Ishikawa (cell line): Measurements from ENCODE around the gene TCF21.

ENCODE experiments used
- CEBPB ChIP-seq: IDR thresholded peaks from 2 replicates; pipeline ENCODE4 v1.6.1; 2012
- CREB1 ChIP-seq: IDR thresholded peaks from 2 replicates; pipeline ENCODE4 v1.6.1; 2012; ENCODE audit warnings: low read depth
- EGR1 ChIP-seq: IDR thresholded peaks from 2 replicates; pipeline ENCODE4 v1.6.1; 2012
- EP300 ChIP-seq: IDR thresholded peaks from 2 replicates; pipeline ENCODE4 v1.6.1; 2012; ENCODE audit warnings: borderline replicate concordance
- FOXM1 ChIP-seq: IDR thresholded peaks from 2 replicates; pipeline ENCODE4 v1.6.1; 2012; ENCODE audit warnings: low read depth, borderline replicate concordance
- MAX ChIP-seq: IDR thresholded peaks from 2 replicates; pipeline ENCODE4 v1.6.1; 2012
- NFIC ChIP-seq: IDR thresholded peaks from 2 replicates; pipeline ENCODE4 v1.6.1; 2012
- RAD21 ChIP-seq: IDR thresholded peaks from 2 replicates; pipeline ENCODE4 v1.6.1; 2012; ENCODE audit warnings: low read depth
- TAF1 ChIP-seq: IDR thresholded peaks from 2 replicates; pipeline ENCODE4 v1.6.1; 2012; ENCODE audit warnings: low read depth, mild to moderate bottlenecking
- TCF12 ChIP-seq: IDR thresholded peaks from 2 replicates; pipeline ENCODE4 v1.6.1; 2012; ENCODE audit warnings: low read depth
- TEAD4 ChIP-seq: IDR thresholded peaks from 2 replicates; pipeline ENCODE4 v1.6.1; 2012
- USF1 ChIP-seq: IDR thresholded peaks from 2 replicates; pipeline ENCODE4 v1.6.1; 2012
- YY1 ChIP-seq: IDR thresholded peaks from 2 replicates; pipeline ENCODE4 v1.6.1; 2012; ENCODE audit warnings: low read depth
- ZBTB7A ChIP-seq: IDR thresholded peaks from 2 replicates; pipeline ENCODE4 v1.6.1; 2012; ENCODE audit warnings: low read depth
- TF ChIP-seq, protein P1 (sequence below): IDR thresholded peaks from 2 replicates; pipeline ENCODE4 v1.6.1; 2012; ENCODE audit warnings: low read depth, mild to moderate bottlenecking

The TCF21 gene

DNA sequence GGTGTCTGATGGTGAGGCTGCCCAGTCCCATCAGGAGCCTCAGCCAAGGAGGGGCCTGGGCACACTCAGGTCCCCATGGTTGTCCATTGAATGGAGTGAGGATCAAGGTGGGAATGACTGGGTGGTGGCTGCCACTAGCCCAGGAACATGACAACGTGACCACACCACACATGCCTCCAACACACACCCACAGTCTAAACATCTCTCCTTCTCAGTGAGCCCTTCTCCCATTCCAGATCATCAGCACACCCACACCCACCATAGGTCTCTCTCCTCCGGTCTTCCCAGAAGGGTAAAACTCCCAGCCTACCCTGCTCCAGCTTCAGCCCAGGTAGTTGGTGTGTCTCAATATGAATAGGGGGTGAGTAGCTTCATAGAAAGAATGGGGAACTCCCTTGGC, 5.5 kb downstream of the TCF21 start:
- no peak for TF ChIP-seq RAD21

GRCh38 chr6:133894795-133895358, 6.0 kb downstream of the TCF21 start:
- TF ChIP-seq TCF12, result no peak
- no peak for TF ChIP-seq ZBTB7A

- no peak for TF ChIP-seq ZBTB7A
- no peak for TF ChIP-seq USF1
- no peak for TF ChIP-seq NFIC
Observed at GRCh38 chr6:133895573-133896343, 6.8 kb downstream of the TCF21 start.

DNA sequence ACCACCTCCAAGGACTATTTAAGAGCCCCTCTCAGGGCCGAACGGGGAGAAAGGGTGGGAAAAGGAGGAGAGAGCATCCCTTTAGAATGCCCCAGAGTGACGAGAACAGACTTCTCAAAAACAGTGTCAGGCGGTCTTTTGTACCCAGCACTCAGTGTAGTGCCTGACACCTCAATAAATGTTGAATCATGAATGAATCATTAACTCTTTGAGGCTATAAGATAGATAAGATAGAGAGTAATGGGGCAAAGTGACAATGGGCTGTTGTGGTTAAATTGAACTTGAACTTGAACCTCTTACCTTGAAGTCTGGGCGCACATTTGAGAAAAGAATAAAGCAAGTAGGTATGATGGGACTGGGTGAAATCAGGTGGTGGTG, 7.4 kb downstream of the TCF21 start:
- TF ChIP-seq EGR1, result no peak
- no peak for TF ChIP-seq USF1
- TF ChIP-seq MAX, result no peak
- TF ChIP-seq CEBPB, result no peak
- TF ChIP-seq, protein P1, sequence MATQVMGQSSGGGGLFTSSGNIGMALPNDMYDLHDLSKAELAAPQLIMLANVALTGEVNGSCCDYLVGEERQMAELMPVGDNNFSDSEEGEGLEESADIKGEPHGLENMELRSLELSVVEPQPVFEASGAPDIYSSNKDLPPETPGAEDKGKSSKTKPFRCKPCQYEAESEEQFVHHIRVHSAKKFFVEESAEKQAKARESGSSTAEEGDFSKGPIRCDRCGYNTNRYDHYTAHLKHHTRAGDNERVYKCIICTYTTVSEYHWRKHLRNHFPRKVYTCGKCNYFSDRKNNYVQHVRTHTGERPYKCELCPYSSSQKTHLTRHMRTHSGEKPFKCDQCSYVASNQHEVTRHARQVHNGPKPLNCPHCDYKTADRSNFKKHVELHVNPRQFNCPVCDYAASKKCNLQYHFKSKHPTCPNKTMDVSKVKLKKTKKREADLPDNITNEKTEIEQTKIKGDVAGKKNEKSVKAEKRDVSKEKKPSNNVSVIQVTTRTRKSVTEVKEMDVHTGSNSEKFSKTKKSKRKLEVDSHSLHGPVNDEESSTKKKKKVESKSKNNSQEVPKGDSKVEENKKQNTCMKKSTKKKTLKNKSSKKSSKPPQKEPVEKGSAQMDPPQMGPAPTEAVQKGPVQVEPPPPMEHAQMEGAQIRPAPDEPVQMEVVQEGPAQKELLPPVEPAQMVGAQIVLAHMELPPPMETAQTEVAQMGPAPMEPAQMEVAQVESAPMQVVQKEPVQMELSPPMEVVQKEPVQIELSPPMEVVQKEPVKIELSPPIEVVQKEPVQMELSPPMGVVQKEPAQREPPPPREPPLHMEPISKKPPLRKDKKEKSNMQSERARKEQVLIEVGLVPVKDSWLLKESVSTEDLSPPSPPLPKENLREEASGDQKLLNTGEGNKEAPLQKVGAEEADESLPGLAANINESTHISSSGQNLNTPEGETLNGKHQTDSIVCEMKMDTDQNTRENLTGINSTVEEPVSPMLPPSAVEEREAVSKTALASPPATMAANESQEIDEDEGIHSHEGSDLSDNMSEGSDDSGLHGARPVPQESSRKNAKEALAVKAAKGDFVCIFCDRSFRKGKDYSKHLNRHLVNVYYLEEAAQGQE, result no peak
- no peak for TF ChIP-seq ZBTB7A
- no peak for TF ChIP-seq TAF1
- TF ChIP-seq EP300, result no peak
- TF ChIP-seq TCF12, result no peak
- no peak for TF ChIP-seq RAD21
- no peak for TF ChIP-seq NFIC
- TF ChIP-seq YY1, result no peak

DNA sequence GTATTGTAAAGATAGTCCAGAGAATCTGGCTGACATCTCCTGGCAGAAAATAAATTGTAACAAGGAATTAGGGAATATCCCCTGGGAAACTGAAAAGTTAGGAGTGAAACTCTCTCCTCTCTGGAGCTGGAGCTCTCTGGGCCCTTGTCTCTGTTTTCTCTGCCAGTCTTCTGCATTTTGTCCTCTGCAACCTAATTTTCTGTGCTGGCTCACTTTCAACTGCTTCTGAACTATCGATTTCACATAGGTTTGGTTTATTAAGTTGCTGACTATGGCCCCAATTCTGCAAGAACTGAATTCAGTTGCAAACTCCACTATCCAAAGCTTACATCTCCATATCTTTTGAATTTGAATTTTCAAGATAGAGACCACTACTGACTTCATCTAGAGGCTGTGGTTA, 9.3 kb downstream of the TCF21 start:
- TF ChIP-seq CEBPB (no peak), MAX (no peak), TAF1 (no peak), EGR1 (no peak), USF1 (no peak), NFIC (no peak)

- TF ChIP-seq RAD21, result no peak
- TF ChIP-seq NFIC, result no peak
- no peak for TF ChIP-seq FOXM1
- TF ChIP-seq CEBPB, result no peak
Observed at GRCh38 chr6:133899556-133899955, 10.6 kb downstream of the TCF21 start.

GRCh38 chr6:133903855-133904254, 14.9 kb downstream of the TCF21 start:
- TF ChIP-seq TEAD4, result no peak
- no peak for TF ChIP-seq USF1
- TF ChIP-seq EGR1, result no peak

GRCh38 chr6:133906050-133906449, 17.1 kb downstream of the TCF21 start:
- no peak for TF ChIP-seq NFIC
- TF ChIP-seq EGR1, result no peak
- TF ChIP-seq YY1, result no peak

- peak; percentile 3; the same call in 1 of the 2 replicates for TF ChIP-seq TEAD4
- no peak for TF ChIP-seq FOXM1
- no peak for TF ChIP-seq USF1
- TF ChIP-seq TAF1, result no peak
- TF ChIP-seq RAD21, result peak; percentile 97
- no peak for TF ChIP-seq EP300
- no peak for TF ChIP-seq MAX
- no peak for TF ChIP-seq TCF12
- no peak for TF ChIP-seq EGR1
- no peak for TF ChIP-seq CREB1
Observed at GRCh38 chr6:133916650-133917151, 27.8 kb downstream of the TCF21 start.
